Measurements from ENCODE around the gene SBDS. TPM values are rescaled to one million over a fixed set of nuclear protein-coding genes. Genes with fewer than 3 reads are reported as not detected.
"Not testable (repeated sequence)": the region's sequence is repeated elsewhere in the genome, so short reads cannot be mapped to it uniquely, and the experiment has no call there.

SBDS gene
- total RNA-seq = 39.1 and 42.6 TPM in 2 replicates
- 62.6 TPM for total RNA-seq (2013)
- polyA plus RNA-seq = 170 and 313 TPM in 2 replicates
- polyA minus RNA-seq = 53.6 and 118 TPM in 2 replicates

GRCh38 chr7:66995050-66995776, at the start of gene SBDS:
SBDS (minus strand) TSS chr7:66995586; CDS start chr7:66995417, 169 bp downstream.
- Mint-ChIP-seq H3K4me3 (peak within 1 kb of the TSS; percentile 98), H3K4me1 (peaks cover 26% of the 10 kb centered on the region), H3K27ac (peak within 1 kb of the TSS; percentile 100)
- DNase-seq = peak; percentile 99
- peak within 1 kb of the TSS; percentile 96 to 99 for H3K27ac ChIP-seq (ENCODE audit: low read length in 2 of 2)
- under 1% methylated on average over 54 of the region's 59 CpGs for WGBS (ENCODE audit: insufficient coverage)
- H3K9me3 ChIP-seq (ENCODE audit: control extremely low read depth in 1 of 3, control insufficient read depth in 2 of 3, insufficient read depth in 1 of 3, low read length in 2 of 3); H3K27me3 ChIP-seq (replicated peaks in 1 of 4; ENCODE audit: control extremely low read depth in 1 of 4, control insufficient read depth in 3 of 4, insufficient read depth in 4 of 4, low read length in 3 of 4); H3K4me1 ChIP-seq (ENCODE audit: control insufficient read depth in 2 of 2, insufficient read depth in 2 of 2, low read length in 2 of 2); H3K9me3 Mint-ChIP-seq (ENCODE audit: insufficient read depth); H3K27me3 Mint-ChIP-seq; H4K20me1 ChIP-seq (ENCODE audit: control insufficient read depth, insufficient read depth, low read length, poor library complexity, severe bottlenecking): not testable (repeated sequence)
- ChIA-PET POLR2A (interaction anchor here (0.6 to 2.5 kb wide), 9 partner anchors 74 to 881 kb away, joined by 3 to 19 read pairs (median 4); partner anchors contain the start of genes CRCP, RABGEF1 and TMEM248), CTCF (interaction anchor here (1.0 to 1.6 kb wide), 2 partner anchors 73 to 151 kb away, joined by 3 to 5 read pairs; no protein-coding TSS in a partner anchor)
- H3K36me3 ChIP-seq (replicated peaks in 1 of 2; ENCODE audit: control extremely low read depth in 1 of 2, control insufficient read depth in 1 of 2, extremely low read depth in 1 of 2, insufficient read depth in 2 of 2, low read length in 1 of 2) = peaks cover 2 to 26% of the 10 kb centered on the region in 2 experiments
- H3K9ac ChIP-seq (ENCODE audit: low read length) = peak within 1 kb of the TSS; percentile 98
- H3K4me3 ChIP-seq (ENCODE audit: control extremely low read depth in 1 of 5, extremely low read depth in 1 of 5, insufficient read depth in 1 of 5, low read depth in 2 of 5, low read length in 4 of 5) = peak within 1 kb of the TSS; percentile 74 to 88 (median 80)
- H3K79me2 ChIP-seq (ENCODE audit: control insufficient read depth, insufficient read depth, low read length) = peaks cover 16% of the 10 kb centered on the region
- peak; percentile 4 for TF ChIP-seq CTCF (IDR thresholded peaks at IDR 0.05)
- H2AFZ ChIP-seq (ENCODE audit: insufficient read depth, low read depth, low read length, poor library complexity, severe bottlenecking) = peak within 1 kb of the TSS; percentile 77
- peak within 1 kb of the TSS; percentile 67 for H3K4me2 ChIP-seq (replicated peaks; ENCODE audit: low read depth, low read length, poor library complexity, severe bottlenecking)
- intact Hi-C loops (cut with micrococcal nuclease) = loop anchor here (1.0 to 10.0 kb wide), 4 partner anchors 367 to 1240 kb away; partner anchors contain the start of genes CRCP, GUSB and KCTD7
- ATAC-seq (ENCODE audit: low read depth) = peak; percentile 58

- H3K27ac Mint-ChIP-seq; H2AFZ ChIP-seq (ENCODE audit: insufficient read depth, low read depth, low read length, poor library complexity, severe bottlenecking); H3K9me3 ChIP-seq (ENCODE audit: control extremely low read depth in 1 of 3, control insufficient read depth in 2 of 3, insufficient read depth in 1 of 3, low read length in 2 of 3); H3K4me1 Mint-ChIP-seq; H3K9me3 Mint-ChIP-seq (ENCODE audit: insufficient read depth); H3K4me3 Mint-ChIP-seq; POLR2A ChIA-PET; H3K4me1 ChIP-seq (ENCODE audit: control insufficient read depth in 2 of 2, insufficient read depth in 2 of 2, low read length in 2 of 2); H3K4me2 ChIP-seq (replicated peaks; ENCODE audit: low read depth, low read length, poor library complexity, severe bottlenecking); H3K27me3 ChIP-seq (replicated peaks in 1 of 4; ENCODE audit: control extremely low read depth in 1 of 4, control insufficient read depth in 3 of 4, insufficient read depth in 4 of 4, low read length in 3 of 4); H3K27me3 Mint-ChIP-seq; H3K36me3 ChIP-seq (replicated peaks in 1 of 2; ENCODE audit: control extremely low read depth in 1 of 2, control insufficient read depth in 1 of 2, extremely low read depth in 1 of 2, insufficient read depth in 2 of 2, low read length in 1 of 2); DNase-seq; intact Hi-C loops (cut with micrococcal nuclease); H4K20me1 ChIP-seq (ENCODE audit: control insufficient read depth, insufficient read depth, low read length, poor library complexity, severe bottlenecking); H3K9ac ChIP-seq (ENCODE audit: low read length); H3K79me2 ChIP-seq (ENCODE audit: control insufficient read depth, insufficient read depth, low read length); H3K27ac ChIP-seq (ENCODE audit: low read length in 2 of 2); H3K4me3 ChIP-seq (ENCODE audit: control extremely low read depth in 1 of 5, extremely low read depth in 1 of 5, insufficient read depth in 1 of 5, low read depth in 2 of 5, low read length in 4 of 5); ATAC-seq (ENCODE audit: low read depth): not testable (repeated sequence)
- CTCF ChIA-PET = interaction anchor here (0.7 to 0.9 kb wide), 3 partner anchors 16 to 1958 kb away, joined by 3 to 6 read pairs (median 3); no protein-coding TSS in a partner anchor
- WGBS (ENCODE audit: insufficient coverage) = no CpG with 5 or more reads among the region's 4 CpGs
Observed at GRCh38 chr7:67043559-67043930, 48.2 kb upstream of the SBDS start.

GRCh38 chr7:67042781-67043558, 47.6 kb upstream of the SBDS start:
- H3K36me3 ChIP-seq (replicated peaks in 1 of 2; ENCODE audit: control extremely low read depth in 1 of 2, control insufficient read depth in 1 of 2, extremely low read depth in 1 of 2, insufficient read depth in 2 of 2, low read length in 1 of 2); ATAC-seq (ENCODE audit: low read depth); H4K20me1 ChIP-seq (ENCODE audit: control insufficient read depth, insufficient read depth, low read length, poor library complexity, severe bottlenecking); intact Hi-C loops (cut with micrococcal nuclease); H3K9me3 Mint-ChIP-seq (ENCODE audit: insufficient read depth); H3K9ac ChIP-seq (ENCODE audit: low read length); H3K27ac Mint-ChIP-seq; H3K79me2 ChIP-seq (ENCODE audit: control insufficient read depth, insufficient read depth, low read length); H3K4me3 ChIP-seq (ENCODE audit: control extremely low read depth in 1 of 5, extremely low read depth in 1 of 5, insufficient read depth in 1 of 5, low read depth in 2 of 5, low read length in 4 of 5); POLR2A ChIA-PET; H3K4me2 ChIP-seq (replicated peaks; ENCODE audit: low read depth, low read length, poor library complexity, severe bottlenecking); H3K4me1 ChIP-seq (ENCODE audit: control insufficient read depth in 2 of 2, insufficient read depth in 2 of 2, low read length in 2 of 2); H3K27me3 ChIP-seq (replicated peaks in 1 of 4; ENCODE audit: control extremely low read depth in 1 of 4, control insufficient read depth in 3 of 4, insufficient read depth in 4 of 4, low read length in 3 of 4); H3K27ac ChIP-seq (ENCODE audit: low read length in 2 of 2); H3K9me3 ChIP-seq (ENCODE audit: control extremely low read depth in 1 of 3, control insufficient read depth in 2 of 3, insufficient read depth in 1 of 3, low read length in 2 of 3); DNase-seq; H3K4me3 Mint-ChIP-seq; H2AFZ ChIP-seq (ENCODE audit: insufficient read depth, low read depth, low read length, poor library complexity, severe bottlenecking); H3K27me3 Mint-ChIP-seq; H3K4me1 Mint-ChIP-seq: not testable (repeated sequence)
- no CpG with 5 or more reads among the region's 5 CpGs for WGBS (ENCODE audit: insufficient coverage)
- CTCF ChIA-PET = interaction anchor here (0.7 to 0.9 kb wide), 4 partner anchors 15 to 1957 kb away, joined by 3 to 8 read pairs (median 4); no protein-coding TSS in a partner anchor
